Neural cell (in vitro differentiated cells): Measurements from ENCODE around the gene VWF. TPM values are rescaled to one million over a fixed set of nuclear protein-coding genes. Genes with fewer than 3 reads are reported as not detected.

Experiments
- H2AFZ ChIP-seq: fragments of 200-600, 300-800 bp; sonication (generic), shearing (Covaris generic); 2 replicates; pipeline ENCODE4 v1.6.0; 2014; ENCODE audit warnings: low read depth, mild to moderate bottlenecking, antibody characterized with exemption, low read length, moderate library complexity
- H3F3A ChIP-seq: fragments of 200-600 bp; shearing (Covaris generic); 2 replicates; pipeline ENCODE4 v1.6.1; 2016; ENCODE audit warnings: mild to moderate bottlenecking, moderate library complexity, mixed read lengths, antibody characterized with exemption, low read length; ENCODE audit not compliant: insufficient read depth, poor library complexity, severe bottlenecking
- H3K27ac ChIP-seq: fragments of 200-600, 300-800 bp; sonication (generic), shearing (Covaris generic); 2 replicates; pipeline ENCODE4 v1.5.1; 2014; ENCODE audit warnings: mild to moderate bottlenecking, low read length, moderate library complexity
- H3K27me3 ChIP-seq: fragments of 300-800, 200-600 bp; sonication (generic), shearing (Covaris generic); 2 replicates; pipeline ENCODE4 v1.6.0; 2014; ENCODE audit warnings: mild to moderate bottlenecking, low read depth, low read length, moderate library complexity; ENCODE audit not compliant: insufficient read depth
- H3K36me3 ChIP-seq: fragments of 300-800, 200-600 bp; sonication (generic), shearing (Covaris generic); 2 replicates; pipeline ENCODE4 v1.5.1; 2014; ENCODE audit warnings: mild to moderate bottlenecking, antibody characterized with exemption, low read length, moderate library complexity; ENCODE audit not compliant: insufficient read depth
- H3K4me2 ChIP-seq: fragments of 300-800, 200-600 bp; sonication (generic), shearing (Covaris generic); 2 replicates; pipeline ENCODE4 v1.6.0; 2014; ENCODE audit warnings: mild to moderate bottlenecking, low read length
- H3K4me3 ChIP-seq: fragments of 300-800, 200-600 bp; sonication (generic), shearing (Covaris generic); 2 replicates; pipeline ENCODE4 v1.5.1; 2014; ENCODE audit warnings: mild to moderate bottlenecking, low read length, moderate library complexity
- H3K79me2 ChIP-seq: fragments of 200-600 bp; shearing (Covaris generic); replicated peaks from 2 replicates; pipeline ENCODE4 v1.6.0; 2014; ENCODE audit warnings: mild to moderate bottlenecking, low read length, moderate library complexity; ENCODE audit not compliant: insufficient read depth
- H3K9ac ChIP-seq: fragments of 300-800, 200-600 bp; sonication (generic), shearing (Covaris generic); 2 replicates; pipeline ENCODE4 v1.6.1; 2016; ENCODE audit warnings: mild to moderate bottlenecking, low read length, mixed read lengths
- H3K9me2 ChIP-seq: fragments of 200-600 bp; shearing (Covaris generic); 2 replicates; pipeline ENCODE4 v1.6.1; 2016; ENCODE audit warnings: mild to moderate bottlenecking, low read length, mixed read lengths; ENCODE audit not compliant: insufficient read depth
- H3K9me3 ChIP-seq: fragments of 200-600, 300-800 bp; sonication (generic), shearing (Covaris generic); 2 replicates; pipeline ENCODE4 v1.6.1; 2016; ENCODE audit warnings: mild to moderate bottlenecking, mixed run types, low read length, moderate library complexity, mixed read lengths
- H4K20me1 ChIP-seq: fragments of 200-600 bp; shearing (Covaris generic); 2 replicates; pipeline ENCODE4 v1.6.1; 2016; ENCODE audit warnings: mild to moderate bottlenecking, mixed run types; ENCODE audit not compliant: insufficient read depth
- CTCF ChIP-seq: fragments of 450-650 bp; IDR thresholded peaks from 2 replicates; pipeline ENCODE4 v1.5.1; 2014; ENCODE audit warnings: antibody characterized with exemption, mild to moderate bottlenecking, moderate library complexity; ENCODE audit not compliant: poor library complexity, severe bottlenecking
- EP300 ChIP-seq: fragments of 450-650 bp; conservative IDR thresholded peaks from 2 replicates; pipeline ENCODE4 v1.6.1; 2014; ENCODE audit warnings: antibody characterized with exemption, mild to moderate bottlenecking, moderate library complexity; ENCODE audit not compliant: poor library complexity, severe bottlenecking
- EZH2 ChIP-seq: fragments of 200-600, 300-800 bp; shearing (Covaris generic), sonication (generic); IDR thresholded peaks from 2 replicates; pipeline ENCODE4 v1.6.1; 2014; ENCODE audit warnings: antibody characterized with exemption, low read length, borderline replicate concordance, mild to moderate bottlenecking; ENCODE audit not compliant: insufficient read depth, poor library complexity, severe bottlenecking
- MXI1 ChIP-seq: fragments of 450-650 bp; conservative IDR thresholded peaks from 2 replicates; pipeline ENCODE4 v1.6.1; 2014; ENCODE audit warnings: antibody characterized with exemption, mild to moderate bottlenecking; ENCODE audit not compliant: poor library complexity, severe bottlenecking
- POLR2AphosphoS5 ChIP-seq: IDR thresholded peaks from 2 replicates; pipeline ENCODE4 v1.6.1; 2012
- RAD21 ChIP-seq: fragments of 450-650 bp; conservative IDR thresholded peaks from 2 replicates; pipeline ENCODE4 v1.6.1; 2014; ENCODE audit warnings: antibody characterized with exemption, mild to moderate bottlenecking, moderate library complexity
- REST ChIP-seq: IDR thresholded peaks from 2 replicates; pipeline ENCODE4 v1.6.1; 2012; ENCODE audit warnings: borderline replicate concordance
- SMC3 ChIP-seq: fragments of 450-650 bp; conservative IDR thresholded peaks from 2 replicates; pipeline ENCODE4 v1.6.1; 2014; ENCODE audit warnings: antibody characterized with exemption, mild to moderate bottlenecking, moderate library complexity; ENCODE audit not compliant: poor library complexity
- TAF1 ChIP-seq: IDR thresholded peaks from 2 replicates; pipeline ENCODE4 v1.6.1; 2012; ENCODE audit warnings: low read depth
- polyA plus RNA-seq: library from polyadenylated mRNA; depleted of rRNA; stranded (reverse); fragments of >200 nt; gene quantifications from 2 replicates; pipeline ENCODE4 v1.2.3, GENCODE V29; 2014

VWF gene
- polyA plus RNA-seq, 1 donor from 2014 or later = not detected

- no peak for TF ChIP-seq SMC3
- TF ChIP-seq CTCF = no peak
- no peak for TF ChIP-seq REST
- TF ChIP-seq TAF1 = no peak
- TF ChIP-seq MXI1 = no peak
- no peak for TF ChIP-seq RAD21
- TF ChIP-seq EZH2 = no peak
- TF ChIP-seq EP300 = no peak
- no peak for TF ChIP-seq POLR2AphosphoS5
- Histone ChIP-seq H3K9me2 (no peaks in the 10 kb centered on the region), H3K9me3 (no peaks in the 10 kb centered on the region), H3F3A (no peaks in the 10 kb centered on the region), H3K79me2 (no peaks in the 10 kb centered on the region), H2AFZ (no peak overlapping the region), H4K20me1 (no peaks in the 10 kb centered on the region), H3K4me3 (no peak overlapping the region), H3K9ac (no peak overlapping the region), H3K36me3 (no peaks in the 10 kb centered on the region), H3K27me3 (no peaks in the 10 kb centered on the region), H3K4me2 (no peak overlapping the region), H3K27ac (no peak overlapping the region)
Measured at GRCh38 chr12:6113691-6114475, 10.6 kb downstream of the VWF start.

GRCh38 chr12:6112004-6112403, 12.5 kb downstream of the VWF start:
- H3K27me3 ChIP-seq = no peaks in the 10 kb centered on the region
- no peak for TF ChIP-seq SMC3
- TF ChIP-seq TAF1 = no peak
- TF ChIP-seq REST = no peak
- TF ChIP-seq RAD21 = no peak
- TF ChIP-seq CTCF = no peak
- no peak for TF ChIP-seq MXI1
- no peak for TF ChIP-seq POLR2AphosphoS5
- TF ChIP-seq EZH2 = no peak
- TF ChIP-seq EP300 = no peak
- no peaks in the 10 kb centered on the region for H3K9me2 ChIP-seq
- no peak overlapping the region for H3K27ac ChIP-seq
- no peaks in the 10 kb centered on the region for H3K9me3 ChIP-seq
- H3K4me2 ChIP-seq = no peak overlapping the region
- H3F3A ChIP-seq = no peaks in the 10 kb centered on the region
- no peaks in the 10 kb centered on the region for H3K36me3 ChIP-seq
- no peak overlapping the region for H3K9ac ChIP-seq
- H2AFZ ChIP-seq = no peak overlapping the region
- H3K79me2 ChIP-seq = no peaks in the 10 kb centered on the region
- H4K20me1 ChIP-seq = no peaks in the 10 kb centered on the region
- H3K4me3 ChIP-seq = no peak overlapping the region
